Measurements from ENCODE around the gene MRPS7. TPM values are rescaled to one million over a fixed set of nuclear protein-coding genes. Genes with fewer than 3 reads are reported as not detected.

Gene MRPS7
- total and polyA plus RNA-seq, 2 experiments from 2014 or later, result 47.5 to 102 TPM

DNA sequence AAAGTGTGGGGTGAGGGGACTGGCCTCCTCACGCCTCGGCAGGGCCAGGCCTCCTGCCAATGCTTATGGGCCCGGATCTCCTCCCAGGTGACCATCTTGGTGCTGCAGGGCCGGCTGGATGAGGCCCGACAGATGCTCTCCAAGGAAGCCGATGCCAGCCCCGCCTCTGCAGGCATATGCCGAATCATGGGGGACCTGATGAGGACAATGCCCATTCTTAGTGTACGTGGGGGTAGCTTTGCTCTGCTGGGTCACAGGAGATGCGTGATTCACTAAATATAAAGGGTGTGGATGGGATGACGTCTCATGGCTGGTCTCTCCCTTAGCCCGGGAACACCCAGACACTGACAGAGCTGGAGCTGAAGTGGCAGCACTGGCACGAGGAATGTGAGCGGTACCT is 36.7 kb upstream of the MRPS7 start:
- WGBS (ENCODE audit: low lambda C conversion rate, missing lambda C conversion rate), result 88% methylated on average over 14 of the region's 14 CpGs
- H3K4me1 ChIP-seq (ENCODE audit: insufficient read depth), result no peaks in the 10 kb centered on the region
- DNase-seq (ENCODE audit: low spot score), result no peak
- no peaks in the 10 kb centered on the region for H3K9me3 ChIP-seq (ENCODE audit: low read depth)
- TF ChIP-seq EZH2 (IDR thresholded peaks at IDR 0.05; ENCODE audit: borderline replicate concordance) (no peak), EZH2phosphoT487 (IDR thresholded peaks at IDR 0.05; ENCODE audit: low read depth, severe bottlenecking, unreplicated experiment) (no peak)
- TF ChIP-seq, protein P1, sequence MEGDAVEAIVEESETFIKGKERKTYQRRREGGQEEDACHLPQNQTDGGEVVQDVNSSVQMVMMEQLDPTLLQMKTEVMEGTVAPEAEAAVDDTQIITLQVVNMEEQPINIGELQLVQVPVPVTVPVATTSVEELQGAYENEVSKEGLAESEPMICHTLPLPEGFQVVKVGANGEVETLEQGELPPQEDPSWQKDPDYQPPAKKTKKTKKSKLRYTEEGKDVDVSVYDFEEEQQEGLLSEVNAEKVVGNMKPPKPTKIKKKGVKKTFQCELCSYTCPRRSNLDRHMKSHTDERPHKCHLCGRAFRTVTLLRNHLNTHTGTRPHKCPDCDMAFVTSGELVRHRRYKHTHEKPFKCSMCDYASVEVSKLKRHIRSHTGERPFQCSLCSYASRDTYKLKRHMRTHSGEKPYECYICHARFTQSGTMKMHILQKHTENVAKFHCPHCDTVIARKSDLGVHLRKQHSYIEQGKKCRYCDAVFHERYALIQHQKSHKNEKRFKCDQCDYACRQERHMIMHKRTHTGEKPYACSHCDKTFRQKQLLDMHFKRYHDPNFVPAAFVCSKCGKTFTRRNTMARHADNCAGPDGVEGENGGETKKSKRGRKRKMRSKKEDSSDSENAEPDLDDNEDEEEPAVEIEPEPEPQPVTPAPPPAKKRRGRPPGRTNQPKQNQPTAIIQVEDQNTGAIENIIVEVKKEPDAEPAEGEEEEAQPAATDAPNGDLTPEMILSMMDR (IDR thresholded peaks at IDR 0.05; ENCODE audit: poor library complexity), result no peak
- H3K79me2 ChIP-seq, result no peaks in the 10 kb centered on the region
- no peak overlapping the region for H3K4me2 ChIP-seq
- no peak overlapping the region for H3K27ac ChIP-seq
- H2AFZ ChIP-seq, result no peak overlapping the region
- no peaks in the 10 kb centered on the region for H4K20me1 ChIP-seq (ENCODE audit: insufficient read depth, poor library complexity, severe bottlenecking)
- H3K4me3 ChIP-seq, result no peak overlapping the region
- H3K36me3 ChIP-seq (replicated peaks; ENCODE audit: insufficient read depth, low read depth), result no peaks in the 10 kb centered on the region
- no peaks in the 10 kb centered on the region for H3K27me3 ChIP-seq
- no peaks in the 10 kb centered on the region for H3K9me2 ChIP-seq (replicated peaks; ENCODE audit: insufficient read depth)

DNA sequence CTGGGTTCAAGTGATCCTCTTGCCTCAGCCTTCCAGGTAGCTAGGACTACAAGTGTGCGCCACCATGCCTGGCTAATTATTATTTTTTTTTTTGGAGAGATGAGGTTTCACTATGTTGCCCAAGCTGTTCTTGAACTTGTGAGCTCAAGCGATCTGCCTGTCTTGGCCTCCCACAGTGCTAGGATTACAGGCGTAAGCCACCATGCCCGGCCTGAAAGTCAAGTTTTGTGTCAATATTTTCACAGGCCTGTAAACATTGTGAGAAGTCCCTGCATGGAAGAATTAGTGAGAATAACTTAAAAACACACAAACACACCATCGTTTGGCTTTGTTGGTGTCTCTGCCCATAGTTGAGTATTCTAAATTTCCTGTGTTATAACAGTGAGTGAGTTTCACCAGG is 34.0 kb upstream of the MRPS7 start:
- H3K9me3 ChIP-seq (ENCODE audit: low read depth), result no peaks in the 10 kb centered on the region
- H3K4me1 ChIP-seq (ENCODE audit: insufficient read depth), result no peaks in the 10 kb centered on the region
- H4K20me1 ChIP-seq (ENCODE audit: insufficient read depth, poor library complexity, severe bottlenecking), result no peaks in the 10 kb centered on the region
- H3K4me2 ChIP-seq, result no peak overlapping the region
- no peaks in the 10 kb centered on the region for H3K27me3 ChIP-seq
- no peak for DNase-seq (ENCODE audit: low spot score)
- no peak overlapping the region for H3K27ac ChIP-seq
- H3K9me2 ChIP-seq (replicated peaks; ENCODE audit: insufficient read depth), result no peaks in the 10 kb centered on the region
- TF ChIP-seq, protein P1 (IDR thresholded peaks at IDR 0.05; ENCODE audit: poor library complexity), result no peak
- TF ChIP-seq EZH2phosphoT487 (IDR thresholded peaks at IDR 0.05; ENCODE audit: low read depth, severe bottlenecking, unreplicated experiment) (no peak), EZH2 (IDR thresholded peaks at IDR 0.05; ENCODE audit: borderline replicate concordance) (no peak)
- no peaks in the 10 kb centered on the region for H3K36me3 ChIP-seq (replicated peaks; ENCODE audit: insufficient read depth, low read depth)
- no peaks in the 10 kb centered on the region for H3K79me2 ChIP-seq
- H3K4me3 ChIP-seq, result no peak overlapping the region
- 81% methylated on average over 5 of the region's 5 CpGs for WGBS (ENCODE audit: low lambda C conversion rate, missing lambda C conversion rate)
- no peak overlapping the region for H2AFZ ChIP-seq

DNA sequence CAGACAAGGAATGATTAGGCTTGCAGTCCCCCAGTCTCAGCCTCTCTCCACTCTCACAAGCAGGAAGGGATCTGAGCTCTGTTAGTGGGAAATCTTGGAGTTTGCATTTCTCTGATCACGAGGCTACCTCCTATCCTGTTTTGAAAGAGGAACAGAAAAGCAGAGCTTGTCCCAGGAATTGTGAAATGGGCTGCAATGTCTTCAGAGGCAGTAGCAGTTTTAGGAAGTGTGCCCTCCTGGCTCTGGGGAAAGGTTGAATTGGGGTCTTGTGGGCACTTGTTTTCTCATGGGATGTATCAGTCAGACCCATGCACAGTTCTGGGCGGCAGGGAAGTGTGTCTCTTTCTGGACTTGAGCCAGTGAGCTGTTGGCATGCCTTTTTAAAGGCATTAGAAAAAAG is 33.4 kb upstream of the MRPS7 start:
- no peak overlapping the region for H2AFZ ChIP-seq
- H3K4me3 ChIP-seq, result no peak overlapping the region
- no peaks in the 10 kb centered on the region for H3K4me1 ChIP-seq (ENCODE audit: insufficient read depth)
- H3K36me3 ChIP-seq (replicated peaks; ENCODE audit: insufficient read depth, low read depth), result no peaks in the 10 kb centered on the region
- 93% methylated on average over 2 of the region's 2 CpGs for WGBS (ENCODE audit: low lambda C conversion rate, missing lambda C conversion rate)
- no peaks in the 10 kb centered on the region for H3K9me2 ChIP-seq (replicated peaks; ENCODE audit: insufficient read depth)
- no peaks in the 10 kb centered on the region for H3K27me3 ChIP-seq
- H3K79me2 ChIP-seq, result no peaks in the 10 kb centered on the region
- TF ChIP-seq, protein P1 (IDR thresholded peaks at IDR 0.05; ENCODE audit: poor library complexity), result no peak
- TF ChIP-seq EZH2phosphoT487 (IDR thresholded peaks at IDR 0.05; ENCODE audit: low read depth, severe bottlenecking, unreplicated experiment) (no peak), EZH2 (IDR thresholded peaks at IDR 0.05; ENCODE audit: borderline replicate concordance) (no peak)
- no peak overlapping the region for H3K4me2 ChIP-seq
- H3K27ac ChIP-seq, result no peak overlapping the region
- DNase-seq (ENCODE audit: low spot score), result no peak
- H4K20me1 ChIP-seq (ENCODE audit: insufficient read depth, poor library complexity, severe bottlenecking), result no peaks in the 10 kb centered on the region
- no peaks in the 10 kb centered on the region for H3K9me3 ChIP-seq (ENCODE audit: low read depth)

DNA sequence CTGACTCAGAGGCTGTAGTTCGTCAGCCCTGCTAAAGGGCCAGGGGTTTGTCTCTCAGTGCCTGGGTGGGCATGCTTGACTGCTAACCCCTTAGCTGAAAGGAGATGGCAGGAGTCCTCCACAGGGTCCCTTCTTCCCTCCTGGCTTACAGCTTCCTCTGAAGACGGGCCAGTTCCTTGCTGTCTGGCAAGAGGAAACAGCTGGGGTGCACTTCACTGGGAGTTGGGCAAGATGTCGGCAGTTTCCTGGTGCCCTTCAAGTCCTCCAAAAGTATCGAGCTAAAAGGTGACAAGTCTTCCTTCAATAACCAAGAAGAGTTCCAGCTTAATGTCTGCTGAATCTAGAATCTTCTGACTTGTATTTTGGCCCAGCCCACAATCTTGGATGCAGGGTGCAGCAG is 32.8 kb upstream of the MRPS7 start:
- Histone ChIP-seq H3K9me2 (replicated peaks; ENCODE audit: insufficient read depth) (no peaks in the 10 kb centered on the region), H2AFZ (no peak overlapping the region)

More for the DNA sequence above, 32.8 kb upstream of the MRPS7 start:
- Histone ChIP-seq H3K27ac (no peak overlapping the region), H3K27me3 (no peaks in the 10 kb centered on the region), H3K4me2 (no peak overlapping the region), H3K4me3 (no peak overlapping the region), H3K36me3 (replicated peaks; ENCODE audit: insufficient read depth, low read depth) (no peaks in the 10 kb centered on the region), H3K79me2 (no peaks in the 10 kb centered on the region), H3K4me1 (ENCODE audit: insufficient read depth) (no peaks in the 10 kb centered on the region), H3K9me3 (ENCODE audit: low read depth) (no peaks in the 10 kb centered on the region), H4K20me1 (ENCODE audit: insufficient read depth, poor library complexity, severe bottlenecking) (no peaks in the 10 kb centered on the region)
- 93% methylated on average over 4 of the region's 4 CpGs for WGBS (ENCODE audit: low lambda C conversion rate, missing lambda C conversion rate)
- TF ChIP-seq, protein P1 (IDR thresholded peaks at IDR 0.05; ENCODE audit: poor library complexity), result no peak
- TF ChIP-seq EZH2 (IDR thresholded peaks at IDR 0.05; ENCODE audit: borderline replicate concordance) (no peak), EZH2phosphoT487 (IDR thresholded peaks at IDR 0.05; ENCODE audit: low read depth, severe bottlenecking, unreplicated experiment) (no peak)
- no peak for DNase-seq (ENCODE audit: low spot score)

All from hepatocyte (in vitro differentiated cells).